Body of pancreas (tissue), 4 donors: ENCODE measurements around the gene ALX3. TPM values are rescaled to one million over a fixed set of nuclear protein-coding genes. Genes with fewer than 3 reads are reported as not detected.

Experiments
- ATAC-seq: fragments of 150-250 bp; one replicate; pipeline ENCODE4 v1.9.1; 2016
- DNase-seq, 4 donors: peaks; one replicate each; pipeline ENCODE4 v3.0.0-alpha.2; 2019
- H3K27ac ChIP-seq, 4 donors: fragments of 200-600 bp; sonication (generic); 1 replicate in 3 of 4; 2 replicates in 1 of 4; pipeline versions ENCODE4 v1.5.1 to v1.6.1; 2016 to 2019; ENCODE audit warnings: mild to moderate bottlenecking in 1 of 4, mixed read lengths in 1 of 4, moderate library complexity in 1 of 4
- H3K27me3 ChIP-seq, 2 donors: fragments of 200-600 bp; sonication (generic); one replicate each; pipeline ENCODE4 v1.6.0; 2016; ENCODE audit warnings: mild to moderate bottlenecking in 1 of 2
- H3K36me3 ChIP-seq, 2 donors: fragments of 200-600 bp; sonication (generic); replicated peaks in 1 of 2; 2 replicates each; pipeline ENCODE4 v1.5.1; 2016; ENCODE audit warnings: low read depth in 2 of 2; ENCODE audit not compliant: insufficient read depth in 1 of 2
- H3K4me1 ChIP-seq: fragments of 200-600 bp; sonication (generic); one replicate; pipeline ENCODE4 v1.6.0; 2016
- H3K4me3 ChIP-seq, 2 donors: fragments of 200-600 bp; sonication (generic); 1 replicate in 1 of 2; 2 replicates in 1 of 2; pipeline ENCODE4 v1.5.1; 2016 to 2019
- H3K9me3 ChIP-seq, 3 donors: fragments of 200-600 bp; sonication (generic); 1 replicate in 2 of 3; 2 replicates in 1 of 3; pipeline ENCODE4 v1.5.1; 2016
- CTCF ChIP-seq, 7 experiments: fragments of 450-650 bp in 4 of 7; fragments of 200-600 bp in 3 of 7; sonication (generic) in 3 of 7; IDR thresholded peaks; one replicate each; pipeline ENCODE4 v1.5.1; 2016 to 2019; ENCODE audit warnings: antibody characterized with exemption in 7 of 7
- POLR2A ChIP-seq, 3 donors: fragments of 450-650 bp; IDR thresholded peaks; one replicate each; pipeline ENCODE4 v1.6.1; 2016; ENCODE audit warnings: antibody characterized with exemption in 3 of 3, mild to moderate bottlenecking in 2 of 3
- WGBS, 2 donors: methylation state at CpG; one replicate each; pipeline ENCODE4 v1.1.5; 2017; 5-methylcytosine and 5-hydroxymethylcytosine counted together
- intact Hi-C: fragments of 100-400 bp; cut with DNase I; formaldehyde crosslinking; loops from one replicate; pipeline ENCODE4 v1.15.1; 2023
- total RNA-seq, 2 donors: library from RNA; depleted of rRNA; stranded (reverse); fragments of >200 nt; gene quantifications; one replicate each; pipeline ENCODE4 v1.1.0, GENCODE V29; 2016

The ALX3 gene
- total RNA-seq, 2 donors from 2014 or later = not detected

- intact Hi-C loops = no loop called here
- TF ChIP-seq CTCF (IDR thresholded peaks at IDR 0.05) (no peak), POLR2A (IDR thresholded peaks at IDR 0.05) (no peak)
- no peaks in the 10 kb centered on the region for H3K36me3 ChIP-seq
Measured at GRCh38 chr1:110091381-110091780, 20.9 kb upstream of the ALX3 start.

GRCh38 chr1:110089561-110090275 is 19.2 kb upstream of the ALX3 start:
- TF ChIP-seq CTCF (IDR thresholded peaks at IDR 0.05) = no peak
- no peak for TF ChIP-seq POLR2A (IDR thresholded peaks at IDR 0.05)
- no peaks in the 10 kb centered on the region for H3K36me3 ChIP-seq
- 50 to 53% methylated on average over 5 to 7 of the region's 7 CpGs for WGBS, 2 donors
- H3K27ac ChIP-seq = no peak overlapping the region
- no peak overlapping the region for H3K4me3 ChIP-seq
- no peaks in the 10 kb centered on the region for H3K27me3 ChIP-seq
- intact Hi-C loops = no loop called here
- no peak for DNase-seq
- no peaks in the 10 kb centered on the region for H3K9me3 ChIP-seq
- peaks cover 6% of the 10 kb centered on the region for H3K4me1 ChIP-seq
- no peak for ATAC-seq

More at GRCh38 chr1:110091381-110091780, 20.9 kb upstream of the ALX3 start:
- Histone ChIP-seq H3K4me3 (no peak overlapping the region), H3K9me3 (no peaks in the 10 kb centered on the region), H3K4me1 (no peaks in the 10 kb centered on the region), H3K27ac (no peak overlapping the region), H3K27me3 (no peaks in the 10 kb centered on the region)
- 47 to 62% methylated on average over 2 of the region's 2 CpGs for WGBS, 2 donors
- ATAC-seq = no peak
- DNase-seq = no peak

- H3K4me3 ChIP-seq = no peak overlapping the region
- TF ChIP-seq CTCF (IDR thresholded peaks at IDR 0.05) (no peak), POLR2A (IDR thresholded peaks at IDR 0.05) (no peak)
- H3K27ac ChIP-seq = no peak overlapping the region
- H3K9me3 ChIP-seq = no peaks in the 10 kb centered on the region
- no peaks in the 10 kb centered on the region for H3K27me3 ChIP-seq
- WGBS, 2 donors = 57 to 65% methylated on average over 7 of the region's 10 CpGs
- no peaks in the 10 kb centered on the region for H3K36me3 ChIP-seq
- peaks cover 14% of the 10 kb centered on the region for H3K4me1 ChIP-seq
- no peak for ATAC-seq
- DNase-seq = no peak
- intact Hi-C loops = no loop called here
Measured at GRCh38 chr1:110088739-110089316, 18.4 kb upstream of the ALX3 start.

GRCh38 chr1:110087812-110088738 is 17.6 kb upstream of the ALX3 start:
- Histone ChIP-seq H3K4me3 (no peak overlapping the region), H3K4me1 (peaks cover 16% of the 10 kb centered on the region), H3K27me3 (no peaks in the 10 kb centered on the region), H3K9me3 (no peaks in the 10 kb centered on the region), H3K36me3 (no peaks in the 10 kb centered on the region), H3K27ac (no peak overlapping the region)
- WGBS, 2 donors = 38 to 42% methylated on average over 14 to 15 of the region's 15 CpGs
- TF ChIP-seq CTCF (IDR thresholded peaks at IDR 0.05) (peak; percentile 33 to 69 (median 61)), POLR2A (IDR thresholded peaks at IDR 0.05) (no peak)
- intact Hi-C loops = no loop called here
- DNase-seq (peak; percentile 61 to 67 (median 64)), ATAC-seq (peak; percentile 67)
